Effector memory CD4-positive, alpha-beta T cell (primary cell): ENCODE data around the gene ACP7.

Experiments
- DNase-seq, 3 donors: peaks; one replicate each; pipeline ENCODE4 v3.0.0-alpha.2; 2020
- H3K27ac ChIP-seq: 2 replicates; pipeline ENCODE4 v1.7.0; 2013; ENCODE audit warnings: mild to moderate bottlenecking, low read length, moderate library complexity; ENCODE audit not compliant: insufficient read depth, poor library complexity, severe bottlenecking
- H3K27me3 ChIP-seq: replicated peaks from 2 replicates; pipeline ENCODE4 v1.7.0; 2013; ENCODE audit warnings: mild to moderate bottlenecking, low read length; ENCODE audit not compliant: insufficient read depth, control insufficient read depth, poor library complexity, severe bottlenecking
- H3K36me3 ChIP-seq: 2 replicates; pipeline ENCODE4 v1.7.0; 2013; ENCODE audit warnings: mild to moderate bottlenecking, low read length, moderate library complexity; ENCODE audit not compliant: control insufficient read depth, insufficient read depth
- H3K4me1 ChIP-seq: 2 replicates; pipeline ENCODE4 v1.7.0; 2013; ENCODE audit warnings: low read length, mild to moderate bottlenecking; ENCODE audit not compliant: control insufficient read depth, insufficient read depth, poor library complexity, severe bottlenecking
- H3K4me3 ChIP-seq: 2 replicates; pipeline ENCODE4 v1.7.0; 2013; ENCODE audit warnings: low read length, low read depth, mild to moderate bottlenecking; ENCODE audit not compliant: insufficient read depth, poor library complexity, severe bottlenecking
- H3K9me3 ChIP-seq: 2 replicates; pipeline ENCODE4 v1.7.0; 2013; ENCODE audit warnings: mild to moderate bottlenecking, low read length, moderate library complexity; ENCODE audit not compliant: control insufficient read depth

ACP7 gene

DNA sequence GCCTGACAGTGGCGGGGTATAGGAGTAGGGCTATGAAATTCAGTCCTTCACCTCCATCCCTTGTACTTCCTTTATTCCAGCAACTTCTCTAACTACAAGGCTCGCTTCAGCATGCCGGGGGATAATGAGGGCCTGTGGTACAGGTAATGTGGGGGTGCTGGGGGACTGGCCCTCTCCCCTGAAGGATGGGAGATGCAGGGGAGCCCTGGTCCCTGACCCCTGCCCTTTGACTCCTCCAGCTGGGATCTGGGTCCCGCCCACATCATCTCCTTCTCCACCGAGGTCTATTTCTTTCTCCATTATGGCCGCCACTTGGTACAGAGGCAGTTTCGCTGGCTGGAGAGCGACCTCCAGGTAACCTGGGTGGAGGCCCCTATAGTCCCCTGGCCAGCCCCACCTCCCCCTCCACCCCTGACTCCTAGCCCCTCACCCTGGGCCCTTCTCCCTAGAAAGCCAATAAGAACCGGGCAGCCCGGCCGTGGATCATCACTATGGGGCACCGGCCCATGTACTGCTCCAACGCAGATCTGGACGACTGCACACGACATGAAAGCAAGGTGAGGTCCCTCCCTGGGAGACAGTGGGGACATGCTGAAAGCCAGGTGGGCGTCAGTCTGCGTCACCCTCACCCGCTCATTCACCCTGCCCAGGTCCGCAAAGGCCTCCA is 16.5 kb downstream of the ACP7 start:
- no peak overlapping the region for H3K4me3 ChIP-seq
- H3K27me3 ChIP-seq: peaks cover 9% of the 10 kb centered on the region
- no peak for DNase-seq

DNA sequence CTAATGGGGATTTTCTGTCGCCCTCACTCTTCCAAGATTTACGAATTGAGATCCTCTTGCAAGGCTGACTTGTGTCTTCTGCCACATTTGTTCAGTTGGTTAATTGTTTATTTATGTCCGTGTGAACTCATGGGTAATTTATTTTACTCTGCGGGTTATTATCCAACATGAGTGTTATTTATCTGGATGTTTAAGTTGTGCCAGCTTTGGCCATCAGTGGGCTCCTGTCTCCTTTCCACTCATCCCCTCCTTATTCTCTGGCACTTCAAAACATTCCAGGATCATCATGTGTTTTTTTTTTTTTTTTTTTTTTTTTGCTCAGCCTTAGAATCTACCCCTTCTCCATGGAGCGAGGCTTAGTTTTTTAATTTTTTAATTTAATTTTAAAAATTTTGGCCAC is 19.0 kb downstream of the ACP7 start:
- DNase-seq: no peak
- Histone ChIP-seq H3K36me3 (no peaks in the 10 kb centered on the region), H3K4me3 (no peak overlapping the region), H3K27ac (no peak overlapping the region), H3K4me1 (no peaks in the 10 kb centered on the region), H3K9me3 (no peaks in the 10 kb centered on the region), H3K27me3 (peaks cover 9% of the 10 kb centered on the region)

More for the DNA sequence above, 16.5 kb downstream of the ACP7 start:
- Histone ChIP-seq H3K9me3 (no peaks in the 10 kb centered on the region), H3K36me3 (no peaks in the 10 kb centered on the region), H3K4me1 (no peaks in the 10 kb centered on the region), H3K27ac (no peak overlapping the region)

DNA sequence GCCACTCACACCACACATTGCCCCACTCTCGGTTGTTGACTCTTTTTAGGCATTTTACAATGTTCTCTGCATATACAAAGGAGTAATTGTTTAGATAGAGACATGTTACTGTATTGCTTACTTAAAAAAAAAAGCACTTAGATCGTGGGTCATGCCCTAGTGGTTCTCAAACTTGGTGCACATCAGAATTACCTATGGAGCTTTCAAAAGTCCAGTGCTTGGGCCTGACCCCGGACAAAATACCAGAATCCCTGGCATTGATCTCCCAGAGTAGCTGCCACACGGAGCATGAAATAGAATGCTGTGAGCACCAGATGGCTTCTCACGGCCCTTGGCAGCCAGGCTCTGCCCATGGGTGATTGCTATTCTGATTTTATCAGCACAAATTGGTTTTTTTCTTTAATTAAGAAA is 20.0 kb downstream of the ACP7 start:
- H3K36me3 ChIP-seq: no peaks in the 10 kb centered on the region

DNA sequence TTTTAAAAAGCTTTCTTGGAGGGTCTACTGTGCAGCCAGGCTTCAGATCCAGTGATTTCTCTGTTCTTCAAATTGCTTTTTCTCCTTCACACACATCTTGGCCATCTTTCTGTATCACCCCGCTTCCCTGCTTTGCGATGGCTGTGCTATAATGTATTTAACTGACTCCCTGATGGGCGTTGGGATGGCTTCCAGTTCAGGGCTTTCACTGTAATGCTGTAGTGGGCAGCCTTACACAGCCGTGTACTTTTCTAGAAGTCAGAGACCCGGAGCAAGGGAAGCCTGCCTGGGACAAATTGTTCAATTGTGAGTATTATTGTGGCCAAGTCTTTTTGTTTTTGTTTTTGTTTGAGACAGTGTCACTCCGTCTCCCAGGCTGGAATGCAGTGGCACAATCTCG is 22.0 kb downstream of the ACP7 start:
- Histone ChIP-seq H3K27ac (no peak overlapping the region), H3K9me3 (no peaks in the 10 kb centered on the region), H3K36me3 (no peaks in the 10 kb centered on the region), H3K4me1 (no peaks in the 10 kb centered on the region), H3K4me3 (no peak overlapping the region), H3K27me3 (no peaks in the 10 kb centered on the region)
- DNase-seq: no peak

More for the DNA sequence above, 20.0 kb downstream of the ACP7 start:
- no peak overlapping the region for H3K27ac ChIP-seq
- H3K9me3 ChIP-seq: no peaks in the 10 kb centered on the region
- DNase-seq: no peak
- no peak overlapping the region for H3K4me3 ChIP-seq
- H3K4me1 ChIP-seq: no peaks in the 10 kb centered on the region
- H3K27me3 ChIP-seq: no peaks in the 10 kb centered on the region

DNA sequence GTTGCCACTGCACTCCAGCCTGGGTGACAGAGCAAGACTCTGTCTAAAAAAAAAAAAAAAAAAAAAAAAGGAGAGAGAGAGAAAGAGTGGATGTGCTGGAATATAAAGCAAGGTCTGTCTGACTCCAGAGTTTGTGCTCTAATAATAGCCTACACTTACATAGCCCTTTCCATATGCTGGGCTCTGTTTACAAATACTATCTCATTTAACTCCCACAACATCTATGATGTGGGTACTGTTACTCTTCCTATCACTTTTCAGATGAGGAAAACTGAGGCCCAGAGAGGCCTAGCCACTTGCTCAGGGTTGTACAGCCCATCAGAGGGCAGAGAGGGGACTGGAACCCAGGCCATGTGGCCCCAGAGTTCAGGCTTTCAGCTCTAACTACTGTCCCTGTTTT is 25.5 kb downstream of the ACP7 start:
- no peak for DNase-seq
- Histone ChIP-seq H3K27ac (no peak overlapping the region), H3K27me3 (no peaks in the 10 kb centered on the region), H3K4me3 (no peak overlapping the region), H3K4me1 (no peaks in the 10 kb centered on the region), H3K9me3 (no peaks in the 10 kb centered on the region), H3K36me3 (no peaks in the 10 kb centered on the region)

DNA sequence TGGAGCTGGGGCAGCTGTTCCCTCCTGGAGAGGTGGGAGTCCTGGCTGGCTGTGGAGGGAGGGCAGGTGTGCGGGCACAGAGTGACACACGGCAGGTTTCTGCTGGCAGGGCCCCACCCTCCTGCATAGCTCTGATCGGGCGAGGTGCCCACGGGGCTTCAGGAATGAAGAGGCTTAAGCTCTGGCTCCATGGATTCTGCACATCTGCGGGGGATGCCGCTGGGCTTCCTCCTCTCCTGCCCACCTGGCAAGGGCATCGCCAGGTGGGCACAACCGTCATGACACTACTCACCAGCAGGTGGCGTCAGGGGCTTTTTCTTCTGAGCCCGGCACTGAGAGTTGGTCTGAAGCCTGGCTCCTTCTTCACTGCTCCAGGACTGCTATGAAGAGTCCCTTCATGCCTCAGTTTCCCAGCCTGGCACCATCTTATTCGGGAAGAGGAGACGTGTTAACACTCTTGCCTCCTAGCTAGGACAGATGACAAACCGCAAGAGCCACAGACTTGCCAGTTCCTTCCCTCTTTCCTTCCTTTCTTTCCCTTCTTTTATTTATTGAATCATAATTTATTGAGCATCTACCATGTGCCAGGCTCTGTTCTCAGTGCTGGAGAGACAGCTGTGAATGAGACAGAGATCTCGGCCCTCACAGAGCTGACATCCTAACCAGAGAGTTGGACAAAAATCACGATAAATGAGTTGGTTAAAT is 26.2 kb downstream of the ACP7 start:
- Histone ChIP-seq H3K36me3 (no peaks in the 10 kb centered on the region), H3K4me1 (no peaks in the 10 kb centered on the region), H3K4me3 (no peak overlapping the region), H3K27ac (no peak overlapping the region), H3K27me3 (no peaks in the 10 kb centered on the region), H3K9me3 (no peaks in the 10 kb centered on the region)
- DNase-seq: peak; percentile 22 to 57 (median 40)

DNA sequence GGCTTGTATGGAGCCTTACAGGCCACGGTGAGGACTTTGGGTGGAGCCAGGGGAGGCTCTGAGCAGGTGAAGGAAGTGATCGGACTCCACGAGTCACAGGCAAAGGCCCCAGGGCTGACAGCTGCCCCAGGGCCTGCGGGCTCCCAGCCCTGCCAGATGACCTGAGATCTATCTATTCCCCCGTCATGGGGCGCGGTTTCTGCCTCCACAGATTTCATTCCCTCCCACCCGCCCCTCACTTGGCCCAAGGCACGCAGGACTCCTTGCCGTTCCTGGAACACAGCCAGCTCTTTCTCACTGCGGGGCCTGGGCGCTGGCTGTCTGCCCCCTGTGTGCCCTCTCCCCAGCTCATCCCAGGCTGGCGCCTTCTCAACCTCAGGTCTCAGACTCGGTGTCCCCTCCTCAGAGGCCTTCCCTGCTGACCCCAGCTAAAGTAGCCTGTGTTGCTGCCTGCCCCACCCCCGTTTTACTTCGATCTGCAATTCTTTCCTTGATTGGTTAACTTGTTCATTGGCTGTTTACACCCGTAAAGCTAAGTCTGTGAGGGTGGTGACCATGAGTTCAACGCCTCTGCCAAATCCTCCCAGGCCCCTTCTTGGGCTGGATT is 27.5 kb downstream of the ACP7 start:
- Histone ChIP-seq H3K27ac (no peak overlapping the region), H3K36me3 (no peaks in the 10 kb centered on the region), H3K4me1 (no peaks in the 10 kb centered on the region), H3K4me3 (no peak overlapping the region), H3K27me3 (no peaks in the 10 kb centered on the region), H3K9me3 (no peaks in the 10 kb centered on the region)
- DNase-seq: no peak

DNA sequence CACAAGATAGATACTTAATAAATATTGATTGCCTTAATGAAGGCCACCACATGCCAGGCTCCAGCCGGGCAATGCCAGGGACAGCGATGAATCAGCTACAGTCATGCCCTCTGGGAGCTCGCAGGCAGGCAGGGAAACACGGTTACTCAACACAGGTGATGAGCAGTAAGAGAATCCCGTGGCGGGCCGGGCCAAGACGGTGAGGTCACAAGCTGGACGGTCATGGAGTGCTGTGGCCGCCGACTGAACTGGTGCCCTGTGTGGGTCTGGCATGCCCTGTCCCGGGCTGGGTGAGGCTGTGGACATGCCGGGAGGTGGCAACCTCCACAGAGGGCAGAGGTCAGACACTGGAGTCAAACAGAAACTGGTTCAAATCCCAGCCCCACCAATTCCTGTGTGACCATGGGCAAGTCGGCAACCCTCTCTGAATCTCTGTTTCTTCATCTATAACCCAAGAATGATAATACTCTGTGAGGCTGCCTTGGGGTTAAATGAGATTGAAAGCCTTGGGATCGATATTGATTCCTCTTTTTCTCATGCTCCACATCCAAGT is 28.2 kb downstream of the ACP7 start:
- no peak overlapping the region for H3K4me3 ChIP-seq
- H3K27me3 ChIP-seq: no peaks in the 10 kb centered on the region
- DNase-seq: no peak
- H3K4me1 ChIP-seq: no peaks in the 10 kb centered on the region
- no peak overlapping the region for H3K27ac ChIP-seq
- no peaks in the 10 kb centered on the region for H3K9me3 ChIP-seq
- H3K36me3 ChIP-seq: no peaks in the 10 kb centered on the region

DNA sequence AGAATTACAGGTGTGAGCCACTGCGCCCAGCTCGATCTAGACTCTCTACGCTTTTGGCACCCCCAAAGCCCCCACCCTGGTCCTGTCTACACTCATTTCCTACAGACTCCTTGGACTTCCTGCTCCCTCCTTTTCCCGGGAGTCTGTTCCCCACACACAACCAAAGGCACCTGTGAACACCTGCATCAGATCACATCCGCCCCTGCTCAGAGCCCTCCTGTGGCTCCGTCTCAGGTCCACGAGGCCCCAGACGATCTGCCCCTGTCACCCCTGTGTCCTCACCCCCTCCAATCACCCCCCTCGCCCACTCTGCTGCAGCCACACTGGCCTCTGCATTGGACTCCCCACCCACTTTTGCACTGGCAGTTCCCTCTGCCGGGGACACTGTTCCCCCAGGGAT is 29.0 kb downstream of the ACP7 start:
- Histone ChIP-seq H3K36me3 (no peaks in the 10 kb centered on the region), H3K27ac (no peak overlapping the region), H3K9me3 (no peaks in the 10 kb centered on the region), H3K27me3 (no peaks in the 10 kb centered on the region), H3K4me3 (no peak overlapping the region), H3K4me1 (no peaks in the 10 kb centered on the region)
- DNase-seq: no peak
